ENCODE data around the gene SLC6A18. TPM values are rescaled to one million over a fixed set of nuclear protein-coding genes. Genes with fewer than 3 reads are reported as not detected.
A peak's percentile ranks its signal among the peaks of the same experiment; 100 is the strongest.

SLC6A18 gene
- total and polyA plus RNA-seq, 2 experiments from 2014 or later = not detected

DNA sequence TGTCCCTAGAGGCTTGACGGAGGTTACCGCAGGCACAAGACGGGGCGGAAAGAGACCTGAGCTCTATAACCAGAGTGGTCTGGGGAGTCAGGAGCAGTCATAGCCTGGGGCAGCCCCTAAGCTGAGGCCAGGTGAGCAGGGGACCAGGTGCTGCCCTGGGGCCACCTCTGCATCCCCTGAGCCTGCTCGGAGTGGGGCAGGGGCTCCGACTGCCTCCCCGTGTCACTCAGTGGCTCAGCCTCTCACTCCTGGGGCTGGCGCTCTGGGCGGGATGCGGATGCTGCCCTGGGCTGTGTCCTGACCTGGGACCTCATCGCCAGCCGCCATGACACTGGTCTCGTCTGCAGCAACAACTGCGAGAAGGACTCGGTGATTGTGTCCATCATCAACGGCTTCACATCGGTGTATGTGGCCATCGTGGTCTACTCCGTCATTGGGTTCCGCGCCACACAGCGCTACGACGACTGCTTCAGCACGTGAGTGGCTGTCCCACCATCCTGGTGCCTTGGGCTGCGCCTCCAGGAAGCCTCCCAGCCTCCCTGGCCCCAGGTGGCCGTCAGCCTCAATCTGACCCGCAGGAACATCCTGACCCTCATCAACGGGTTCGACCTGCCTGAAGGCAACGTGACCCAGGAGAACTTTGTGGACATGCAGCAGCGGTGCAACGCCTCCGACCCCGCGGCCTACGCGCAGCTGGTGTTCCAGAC, 8.8 kb upstream of the SLC6A18 start:
- Histone ChIP-seq H3K27ac (no peak overlapping the region), H3K4me3 (no peak overlapping the region), H3K9me3 (ENCODE audit: low read depth) (no peaks in the 10 kb centered on the region), H3K27me3 (no peaks in the 10 kb centered on the region), H3K4me1 (ENCODE audit: low read depth) (no peaks in the 10 kb centered on the region), H3K36me3 (no peaks in the 10 kb centered on the region)
- TF ChIP-seq, protein P1, sequence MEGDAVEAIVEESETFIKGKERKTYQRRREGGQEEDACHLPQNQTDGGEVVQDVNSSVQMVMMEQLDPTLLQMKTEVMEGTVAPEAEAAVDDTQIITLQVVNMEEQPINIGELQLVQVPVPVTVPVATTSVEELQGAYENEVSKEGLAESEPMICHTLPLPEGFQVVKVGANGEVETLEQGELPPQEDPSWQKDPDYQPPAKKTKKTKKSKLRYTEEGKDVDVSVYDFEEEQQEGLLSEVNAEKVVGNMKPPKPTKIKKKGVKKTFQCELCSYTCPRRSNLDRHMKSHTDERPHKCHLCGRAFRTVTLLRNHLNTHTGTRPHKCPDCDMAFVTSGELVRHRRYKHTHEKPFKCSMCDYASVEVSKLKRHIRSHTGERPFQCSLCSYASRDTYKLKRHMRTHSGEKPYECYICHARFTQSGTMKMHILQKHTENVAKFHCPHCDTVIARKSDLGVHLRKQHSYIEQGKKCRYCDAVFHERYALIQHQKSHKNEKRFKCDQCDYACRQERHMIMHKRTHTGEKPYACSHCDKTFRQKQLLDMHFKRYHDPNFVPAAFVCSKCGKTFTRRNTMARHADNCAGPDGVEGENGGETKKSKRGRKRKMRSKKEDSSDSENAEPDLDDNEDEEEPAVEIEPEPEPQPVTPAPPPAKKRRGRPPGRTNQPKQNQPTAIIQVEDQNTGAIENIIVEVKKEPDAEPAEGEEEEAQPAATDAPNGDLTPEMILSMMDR (IDR thresholded peaks at IDR 0.05; ENCODE audit: low read depth, low read length) = no peak
- no peak for DNase-seq (ENCODE audit: low read depth in 1 of 2, low spot score in 1 of 2)

DNA sequence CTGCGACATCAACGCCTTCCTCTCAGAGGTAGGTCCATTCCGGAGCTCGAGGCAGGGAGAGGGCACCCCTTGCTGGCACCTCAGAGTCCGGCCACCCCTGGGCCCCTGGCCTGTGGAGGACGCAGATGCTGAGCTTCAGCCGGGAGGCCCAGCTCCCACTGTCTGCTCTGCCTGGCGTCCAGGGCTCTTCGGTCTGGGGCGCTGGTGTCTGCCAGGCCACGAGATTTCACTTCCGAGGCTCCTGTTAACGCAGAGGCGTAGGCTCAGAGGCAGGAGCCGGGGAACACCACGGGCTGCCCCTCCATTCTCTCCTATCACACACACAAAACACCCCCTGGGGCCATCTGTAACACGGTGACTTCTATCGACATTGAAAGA, 8.3 kb upstream of the SLC6A18 start:
- Histone ChIP-seq H3K4me3 (no peak overlapping the region), H3K27me3 (no peaks in the 10 kb centered on the region), H3K4me1 (ENCODE audit: low read depth) (no peaks in the 10 kb centered on the region), H3K36me3 (no peaks in the 10 kb centered on the region), H3K27ac (no peak overlapping the region), H3K9me3 (ENCODE audit: low read depth) (no peaks in the 10 kb centered on the region)
- TF ChIP-seq, protein P1 (IDR thresholded peaks at IDR 0.05; ENCODE audit: low read depth, low read length) = no peak
- DNase-seq (ENCODE audit: low read depth in 1 of 2, low spot score in 1 of 2) = no peak

DNA sequence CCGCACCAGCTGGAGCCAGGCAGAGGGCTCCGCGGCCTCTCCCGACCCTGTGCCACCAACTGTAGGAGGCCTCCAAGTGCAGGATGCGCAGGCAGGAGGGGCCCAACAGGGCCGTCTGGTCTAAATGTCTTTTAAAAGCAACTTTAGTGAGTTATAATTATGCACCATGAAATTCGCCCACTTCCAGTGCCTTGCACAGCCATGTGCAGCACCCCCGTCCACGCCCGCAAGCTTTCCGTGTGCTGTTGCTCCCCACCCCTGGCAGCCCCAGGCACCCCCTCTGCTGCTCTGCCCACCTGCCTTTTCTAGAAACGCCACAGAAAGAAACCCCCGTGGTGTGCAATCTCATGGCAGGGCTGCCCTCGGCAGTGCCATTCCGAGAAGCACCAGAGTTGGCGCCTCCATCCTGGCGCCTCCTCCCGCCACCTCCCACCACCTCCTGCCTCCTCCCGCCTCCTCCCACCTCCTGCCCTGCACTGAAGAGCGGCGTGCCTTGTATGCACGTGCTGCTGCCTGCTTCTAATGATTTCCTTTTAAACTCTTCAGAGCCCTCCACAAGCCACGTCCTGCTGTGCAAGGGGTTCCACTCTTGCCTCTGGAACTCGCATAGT, 7.5 kb upstream of the SLC6A18 start:
- H3K36me3 ChIP-seq = no peaks in the 10 kb centered on the region
- H3K9me3 ChIP-seq (ENCODE audit: low read depth) = no peaks in the 10 kb centered on the region
- TF ChIP-seq, protein P1 (IDR thresholded peaks at IDR 0.05; ENCODE audit: low read depth, low read length) = no peak
- H3K27me3 ChIP-seq = no peaks in the 10 kb centered on the region
- no peak overlapping the region for H3K4me3 ChIP-seq
- DNase-seq (ENCODE audit: low read depth in 1 of 2, low spot score in 1 of 2) = peak in 1 of 2 donors; percentile 37
- no peak overlapping the region for H3K27ac ChIP-seq
- H3K4me1 ChIP-seq (ENCODE audit: low read depth) = no peaks in the 10 kb centered on the region

DNA sequence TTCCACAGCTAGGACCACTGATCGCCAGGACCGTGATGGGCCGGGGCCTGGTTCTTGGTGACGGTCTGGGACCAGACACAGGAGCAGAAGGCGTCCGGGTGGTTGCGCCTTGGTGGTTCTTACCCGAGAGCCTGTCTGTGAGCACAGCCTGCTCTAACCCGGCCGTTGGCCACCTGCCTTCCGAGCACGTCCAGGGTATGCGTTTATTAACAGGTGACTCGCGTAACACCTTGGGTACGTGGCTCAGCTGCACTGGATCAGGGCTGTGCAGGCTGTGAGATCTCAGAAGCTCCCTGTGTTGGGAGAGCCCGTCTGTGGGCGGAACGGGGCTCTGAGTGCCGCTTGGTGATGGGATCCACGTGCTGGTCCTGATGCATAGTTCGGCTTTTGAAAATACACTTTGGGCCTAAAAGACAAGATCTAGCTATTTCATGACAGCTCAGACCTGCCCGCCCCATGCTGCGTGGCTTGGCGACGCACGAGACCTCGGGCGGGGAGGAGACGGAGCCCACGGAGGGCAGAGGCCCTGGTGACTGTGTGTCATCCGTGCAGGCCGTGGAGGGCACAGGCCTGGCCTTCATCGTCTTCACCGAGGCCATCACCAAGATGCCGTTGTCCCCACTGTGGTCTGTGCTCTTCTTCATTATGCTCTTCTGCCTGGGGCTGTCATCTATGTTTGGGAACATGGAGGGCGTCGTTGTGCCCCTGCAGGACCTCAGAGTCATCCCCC, 6.7 kb upstream of the SLC6A18 start:
- TF ChIP-seq, protein P1 (IDR thresholded peaks at IDR 0.05; ENCODE audit: low read depth, low read length) = no peak
- H3K4me1 ChIP-seq (ENCODE audit: low read depth) = no peaks in the 10 kb centered on the region

DNA sequence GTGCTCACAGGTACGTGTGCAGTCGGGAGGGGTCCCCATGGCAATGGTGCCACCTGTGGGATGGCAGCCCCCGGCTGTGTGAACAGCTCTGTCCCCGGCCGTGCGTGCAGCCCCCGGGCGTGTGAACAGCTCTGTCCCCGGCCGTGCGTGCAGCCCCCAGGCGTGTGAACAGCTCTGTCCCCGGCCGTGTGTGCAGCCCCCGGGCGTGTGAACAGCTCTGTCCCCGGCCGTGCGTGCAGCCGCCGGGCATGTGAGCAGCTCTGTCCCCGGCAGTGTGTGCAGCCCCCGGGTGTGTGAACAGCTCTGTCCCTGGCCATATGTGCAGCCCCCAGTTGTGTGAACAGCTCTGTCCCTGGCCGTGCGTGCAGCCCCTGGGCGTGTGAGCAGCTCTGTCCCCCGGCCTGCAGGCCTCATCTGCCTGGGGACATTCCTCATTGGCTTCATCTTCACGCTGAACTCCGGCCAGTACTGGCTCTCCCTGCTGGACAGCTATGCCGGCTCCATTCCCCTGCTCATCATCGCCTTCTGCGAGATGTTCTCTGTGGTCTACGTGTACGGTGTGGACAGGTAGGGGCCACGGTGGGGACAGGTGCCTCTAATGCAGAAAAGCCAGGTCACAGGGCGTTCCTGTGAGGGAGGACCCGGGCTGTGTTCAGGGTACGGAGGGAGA, 5.9 kb upstream of the SLC6A18 start:
- no peak overlapping the region for H3K4me3 ChIP-seq
- TF ChIP-seq, protein P1 (IDR thresholded peaks at IDR 0.05; ENCODE audit: low read depth, low read length) = no peak
- H3K36me3 ChIP-seq = no peaks in the 10 kb centered on the region
- no peak for DNase-seq (ENCODE audit: low read depth in 1 of 2, low spot score in 1 of 2)
- no peaks in the 10 kb centered on the region for H3K9me3 ChIP-seq (ENCODE audit: low read depth)
- no peak overlapping the region for H3K27ac ChIP-seq
- no peaks in the 10 kb centered on the region for H3K4me1 ChIP-seq (ENCODE audit: low read depth)
- H3K27me3 ChIP-seq = no peaks in the 10 kb centered on the region

More for the DNA sequence above, 6.7 kb upstream of the SLC6A18 start:
- Histone ChIP-seq H3K27ac (no peak overlapping the region), H3K27me3 (no peaks in the 10 kb centered on the region), H3K9me3 (ENCODE audit: low read depth) (no peaks in the 10 kb centered on the region), H3K36me3 (no peaks in the 10 kb centered on the region), H3K4me3 (no peak overlapping the region)
- no peak for DNase-seq (ENCODE audit: low read depth in 1 of 2, low spot score in 1 of 2)
